Suppressor macrophage (primary cell): ENCODE results near the gene RGPD5.
"Not testable (repeated sequence)": the region's sequence is repeated elsewhere in the genome, so short reads cannot be mapped to it uniquely, and the experiment has no call there.

Experiments
- DNase-seq, 4 experiments: peaks; one replicate each; pipeline ENCODE4 v3.0.0-alpha.2; 2020 to 2022

The RGPD5 gene

GRCh38 chr2:109893736-109894135, 99.6 kb downstream of the RGPD5 start:
- not testable (repeated sequence) for DNase-seq

- not testable (repeated sequence) for DNase-seq
These were observed 100.0 kb downstream of the RGPD5 start for GRCh38 chr2:109894141-109894540.

- not testable (repeated sequence) for DNase-seq
These were observed 101.2 kb downstream of the RGPD5 start for GRCh38 chr2:109895090-109895869.

GRCh38 chr2:109896212-109896611, 102.1 kb downstream of the RGPD5 start:
- DNase-seq = not testable (repeated sequence)

- not testable (repeated sequence) for DNase-seq
These were observed 103.8 kb downstream of the RGPD5 start for GRCh38 chr2:109897769-109898461.

GRCh38 chr2:109898462-109899336, 104.6 kb downstream of the RGPD5 start, which contains the start of gene LIMS3:
Gene LIMS3, plus strand, starts transcription at chr2:109898688. Its CDS starts 41 bp downstream, at chr2:109898729.
- not testable (repeated sequence) for DNase-seq

- not testable (repeated sequence) for DNase-seq
These were observed 111.7 kb downstream of the RGPD5 start for GRCh38 chr2:109905796-109906195.
